HG02938 (cell line): ENCODE measurements around the gene UBALD2.
"Not testable (repeated sequence)": the region's sequence is repeated elsewhere in the genome, so short reads cannot be mapped to it uniquely, and the experiment has no call there.

Experiments used
- ATAC-seq: cut with Tn5 transposase; IDR thresholded peaks from one replicate; pipeline ENCODE4 v1.9.1; 2021; ENCODE audit warnings: mild to moderate bottlenecking, moderate library complexity; ENCODE audit not compliant: unreplicated experiment

The UBALD2 gene

DNA sequence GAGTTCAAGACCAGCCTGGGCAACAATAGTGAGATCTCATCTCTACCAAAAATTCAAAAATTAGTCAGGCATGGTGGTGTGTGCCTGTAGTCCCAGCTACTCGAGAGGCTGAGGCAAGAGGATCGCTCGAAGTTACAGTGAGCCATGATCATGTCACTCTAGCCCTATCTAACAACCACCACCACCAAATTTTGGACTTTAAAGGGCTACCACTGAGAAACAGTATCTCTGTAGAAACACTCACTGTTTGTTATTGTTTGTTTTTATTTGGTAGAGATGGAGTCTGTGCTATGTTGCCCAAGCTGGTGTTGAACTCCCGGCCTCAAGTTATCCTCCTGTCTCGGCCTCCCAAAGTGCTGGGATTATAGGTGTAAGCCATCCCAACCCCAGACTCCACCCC lies 1.3 kb upstream of the UBALD2 start:
- ATAC-seq = no peak

DNA sequence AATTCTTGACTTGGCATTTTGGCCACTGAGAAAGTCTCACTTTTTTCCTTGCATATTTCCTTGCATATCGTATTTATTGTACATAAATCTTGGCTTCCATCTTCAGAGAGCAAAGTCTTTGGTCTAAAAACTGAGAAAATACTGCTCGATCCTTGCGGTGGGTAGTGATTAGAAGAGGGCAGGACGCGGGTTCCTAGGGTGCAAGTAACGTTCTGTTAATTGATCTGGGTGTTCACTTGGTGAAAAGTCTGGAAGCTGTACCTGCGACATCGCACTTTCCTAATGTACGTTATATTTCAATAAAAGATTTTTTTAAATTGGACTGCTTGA lies 758 bp upstream of the UBALD2 start:
- no peak for ATAC-seq

DNA sequence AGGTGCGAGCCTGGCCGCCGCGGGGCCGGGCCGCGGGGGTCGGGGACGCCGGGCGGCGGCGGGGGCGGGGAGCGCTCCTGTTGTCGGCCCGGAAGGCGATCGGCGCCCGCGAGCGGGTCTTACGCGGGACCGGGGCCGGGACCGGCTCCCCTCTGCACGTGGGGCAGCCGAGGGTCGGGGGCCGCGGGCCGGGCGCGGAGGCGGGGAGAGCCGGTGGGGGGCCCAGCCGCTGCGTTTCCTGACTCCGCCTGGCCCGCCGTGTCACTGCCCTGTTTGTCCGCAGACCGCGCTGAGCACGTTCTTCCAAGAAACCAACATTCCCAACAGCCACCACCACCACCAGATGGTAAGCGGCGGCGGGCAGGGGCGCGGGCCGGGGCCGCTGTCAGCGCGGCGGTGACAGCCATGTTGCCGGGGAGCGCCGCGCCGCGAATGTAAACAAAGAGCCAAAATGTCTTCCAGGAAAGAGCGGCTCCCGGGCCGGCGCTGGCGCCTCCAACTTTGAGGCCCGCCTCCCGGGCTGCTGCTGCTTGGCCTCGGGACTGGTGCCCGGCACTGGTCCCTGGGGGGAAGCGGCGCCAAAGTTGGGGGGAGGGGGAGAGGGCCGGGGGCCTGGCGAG lies 586 bp downstream of the UBALD2 start:
- ATAC-seq = no peak

DNA sequence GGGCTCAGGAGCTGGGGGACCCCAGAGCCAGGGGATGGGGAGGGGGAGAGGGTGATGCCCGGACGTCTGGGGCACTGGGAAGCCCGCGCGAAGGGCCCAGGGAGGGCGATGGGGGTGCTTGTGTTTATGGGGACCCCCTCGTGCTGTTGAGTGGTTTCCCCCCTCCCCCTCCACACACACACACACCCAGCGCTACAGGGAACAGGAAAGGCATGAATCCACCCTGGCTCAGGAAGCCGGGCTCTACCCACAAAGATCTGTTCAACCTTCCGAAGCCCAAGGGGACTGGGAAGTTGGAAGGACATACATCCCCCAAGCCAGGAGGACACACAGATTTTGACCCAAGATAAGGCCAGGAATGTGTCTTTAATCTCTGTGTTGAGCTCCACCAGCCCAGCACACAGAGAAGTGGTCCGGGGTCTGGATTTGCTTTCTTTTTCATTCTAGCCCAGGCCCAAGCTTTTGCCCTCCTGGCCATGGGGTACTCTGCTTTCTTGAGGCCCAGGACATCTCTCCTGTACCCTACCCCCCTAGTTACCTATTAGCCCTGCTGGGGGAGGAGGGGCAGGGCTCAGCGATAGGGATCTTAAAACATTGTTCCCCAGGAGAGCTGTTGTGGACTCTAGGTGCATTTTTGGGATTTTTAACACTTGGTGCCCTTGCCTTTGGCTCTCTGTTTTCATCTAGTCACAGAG lies 1.2 kb downstream of the UBALD2 start:
- ATAC-seq = no peak

DNA sequence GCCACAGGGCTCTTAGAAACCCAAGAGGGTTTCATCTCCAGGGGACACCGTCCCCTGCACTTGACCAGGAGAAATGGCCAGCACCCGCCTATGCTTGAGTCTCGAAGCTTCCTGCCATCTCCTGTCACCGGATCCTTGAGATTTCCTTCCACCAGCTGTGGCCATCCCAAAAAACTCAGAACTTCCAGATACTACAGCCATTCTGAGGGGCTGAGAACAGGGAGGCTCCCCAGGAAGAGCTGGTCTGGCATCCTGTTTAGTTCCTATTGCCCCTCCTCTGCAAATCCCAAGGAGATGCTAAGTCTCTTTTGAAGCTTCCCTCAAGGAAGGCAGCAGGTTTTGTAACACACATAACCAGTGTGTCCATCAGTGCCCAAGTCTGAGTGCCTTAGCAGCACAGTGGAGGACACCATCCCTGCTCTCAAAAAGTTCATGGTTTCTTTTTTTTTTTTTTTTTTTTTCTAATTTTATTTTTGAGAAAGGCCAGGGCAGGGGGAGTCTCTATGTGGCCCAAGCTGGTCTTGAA lies 2.0 kb downstream of the UBALD2 start:
- no peak for ATAC-seq

DNA sequence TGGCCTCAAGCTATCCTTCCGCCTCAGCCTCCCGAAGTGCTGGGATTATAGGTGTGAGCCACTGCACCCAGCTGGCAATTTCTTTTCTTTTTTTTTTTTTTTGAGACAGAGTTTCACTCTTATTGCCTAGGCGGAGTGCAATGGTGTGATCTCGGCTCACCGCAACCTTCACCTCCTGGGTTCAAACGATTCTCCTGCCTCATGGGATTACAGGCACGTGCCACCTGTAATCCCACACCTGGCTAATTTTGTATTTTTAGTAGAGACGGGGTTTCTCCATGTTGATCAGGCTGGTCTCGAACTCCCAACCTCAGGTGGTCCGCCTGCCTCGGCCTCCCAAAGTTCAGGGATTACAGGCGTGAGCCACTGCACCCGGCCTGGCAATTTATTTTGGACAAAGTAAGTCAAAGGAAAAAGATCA lies 2.4 kb downstream of the UBALD2 start:
- ATAC-seq = not testable (repeated sequence)

DNA sequence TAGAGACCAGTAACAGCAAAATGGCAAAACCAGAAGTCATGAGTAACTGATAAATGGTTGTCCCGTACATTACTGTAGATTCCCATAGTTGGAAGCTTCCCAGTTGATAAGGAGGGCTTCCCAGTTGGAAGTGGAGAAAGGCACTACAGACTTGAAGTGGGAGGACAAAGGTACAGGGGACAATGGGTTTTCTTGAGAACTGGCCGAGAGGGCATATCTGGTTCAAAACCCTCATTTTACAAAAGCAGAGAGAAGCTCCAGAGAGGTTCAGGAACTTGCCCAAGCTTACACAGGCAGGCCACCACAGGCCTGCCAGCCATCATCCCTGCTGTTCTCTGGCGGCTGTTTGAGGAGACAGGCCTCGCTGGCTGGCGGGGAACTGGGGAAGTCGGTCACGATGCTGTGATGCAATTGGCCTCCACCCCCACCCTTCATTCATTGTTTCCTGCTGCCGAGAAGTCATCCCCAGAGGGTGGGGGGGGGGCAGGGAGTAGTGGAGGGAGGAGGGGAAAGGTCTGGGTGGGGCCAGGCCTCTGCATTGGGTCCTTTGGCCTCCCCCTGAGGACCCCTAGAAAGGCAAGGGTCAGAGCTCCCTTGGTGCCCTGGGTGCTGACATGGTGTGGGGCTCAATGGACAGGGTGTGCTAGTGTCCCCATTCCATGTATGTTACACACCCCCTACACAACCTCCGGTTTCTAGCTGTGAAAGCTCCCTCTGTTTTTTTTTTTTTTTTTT lies 3.0 kb downstream of the UBALD2 start:
- ATAC-seq = no peak

DNA sequence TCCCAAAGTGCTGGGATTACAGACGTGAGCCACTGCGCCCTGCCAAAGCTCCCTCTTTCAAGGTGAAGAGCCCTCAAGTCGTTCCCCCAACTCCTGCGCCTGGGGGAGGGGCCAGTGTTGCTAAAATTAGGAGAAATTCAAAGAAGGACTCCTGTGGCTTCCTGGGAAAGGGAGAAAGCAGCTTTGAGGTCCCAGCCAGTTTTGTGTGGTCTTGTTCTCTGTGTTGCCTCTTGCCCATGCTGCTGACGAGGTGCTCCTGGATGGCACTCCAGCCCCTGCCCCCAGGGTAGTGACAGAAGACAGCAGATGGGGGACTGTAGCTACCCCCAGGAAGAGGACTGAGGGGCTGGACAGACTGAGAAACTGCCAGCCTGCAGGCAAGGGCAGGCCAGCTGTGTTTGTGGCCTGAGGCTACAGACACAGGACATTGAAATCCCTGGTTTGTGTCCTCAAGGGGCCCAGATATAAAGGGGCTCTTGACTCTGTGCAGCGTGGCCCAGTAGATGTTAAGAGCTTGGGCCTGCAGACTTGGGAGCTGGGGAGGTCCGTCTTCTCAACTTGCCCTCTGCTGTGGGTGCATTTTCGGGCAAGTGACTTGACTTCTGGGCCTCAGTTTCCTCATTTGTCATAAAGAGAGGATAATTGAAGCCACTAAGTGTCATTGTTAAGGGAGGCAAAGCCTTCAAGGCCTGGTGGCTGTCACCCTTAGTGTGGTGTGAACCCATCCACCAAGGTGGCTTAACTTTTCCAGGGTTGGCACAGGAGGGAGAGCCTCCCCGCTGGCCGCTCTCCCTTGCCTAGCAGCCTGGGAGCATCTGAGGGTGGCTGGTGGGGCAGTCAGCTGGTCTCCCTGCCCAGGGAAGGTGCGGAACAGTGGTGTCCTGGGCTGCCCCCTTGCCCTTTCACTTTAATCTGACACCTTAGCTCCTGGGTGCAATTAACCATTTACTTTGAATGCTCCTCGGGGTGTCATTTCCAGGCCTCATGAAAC lies 4.1 kb downstream of the UBALD2 start:
- no peak for ATAC-seq

DNA sequence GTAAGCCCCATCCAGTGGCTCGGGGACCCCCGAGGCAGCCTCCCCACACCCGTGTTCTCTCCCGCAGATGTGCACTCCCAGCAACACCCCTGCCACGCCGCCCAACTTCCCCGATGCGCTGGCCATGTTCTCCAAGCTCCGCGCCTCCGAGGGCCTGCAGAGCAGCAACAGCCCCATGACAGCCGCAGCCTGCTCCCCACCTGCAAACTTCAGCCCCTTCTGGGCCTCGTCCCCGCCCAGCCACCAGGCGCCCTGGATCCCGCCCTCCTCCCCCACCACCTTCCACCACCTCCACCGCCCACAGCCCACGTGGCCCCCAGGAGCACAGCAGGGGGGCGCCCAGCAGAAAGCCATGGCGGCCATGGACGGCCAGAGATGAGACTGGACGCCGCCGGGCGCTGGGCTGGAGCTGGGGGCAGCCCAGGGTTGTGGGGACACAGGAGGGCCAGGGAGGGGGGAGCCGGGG lies 5.0 kb downstream of the UBALD2 start:
- ATAC-seq = no peak

DNA sequence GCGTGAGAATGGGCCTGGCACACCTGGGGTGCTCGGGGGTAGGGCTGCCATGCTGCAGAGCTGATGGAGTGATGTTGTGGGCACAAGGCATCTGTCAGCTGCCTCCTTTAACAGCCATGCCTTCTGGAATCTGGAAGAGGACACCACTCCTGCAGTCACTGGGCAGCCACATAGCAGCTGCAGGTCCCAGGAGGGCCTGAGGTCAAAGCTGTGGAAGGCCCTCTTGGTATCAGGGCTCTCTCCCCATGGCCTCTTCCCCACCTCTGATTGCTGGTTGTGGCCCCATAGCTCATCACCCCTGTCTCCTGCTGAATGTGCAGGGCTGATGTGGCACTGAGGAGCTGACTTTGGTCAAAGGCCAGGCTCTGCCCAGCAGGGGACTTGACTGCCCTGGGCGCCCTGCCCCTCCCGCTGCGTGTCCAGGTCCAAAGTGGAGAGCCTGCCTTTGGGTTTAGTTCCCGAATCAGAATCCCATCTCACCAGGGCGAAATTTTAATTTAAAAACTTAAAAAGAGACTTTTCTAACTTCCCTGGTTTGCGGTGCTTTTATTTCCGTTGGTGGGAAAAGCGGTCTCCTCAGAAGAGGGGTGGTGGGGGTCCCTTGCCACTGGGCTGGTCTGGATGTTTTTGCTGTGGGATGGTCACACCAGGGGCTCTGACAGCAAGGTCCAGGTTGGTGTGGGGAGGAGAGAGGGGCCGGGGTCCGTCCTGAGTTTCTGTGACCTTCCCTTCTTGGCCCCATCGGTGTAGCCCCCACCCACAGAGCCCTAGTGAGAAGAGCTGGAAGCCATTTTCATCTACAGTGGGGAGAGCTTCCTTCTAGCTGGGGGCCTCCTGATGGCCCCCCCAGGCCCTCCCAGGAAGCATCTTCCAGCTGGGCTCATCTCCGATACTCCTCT lies 5.9 kb downstream of the UBALD2 start:
- no peak for ATAC-seq

DNA sequence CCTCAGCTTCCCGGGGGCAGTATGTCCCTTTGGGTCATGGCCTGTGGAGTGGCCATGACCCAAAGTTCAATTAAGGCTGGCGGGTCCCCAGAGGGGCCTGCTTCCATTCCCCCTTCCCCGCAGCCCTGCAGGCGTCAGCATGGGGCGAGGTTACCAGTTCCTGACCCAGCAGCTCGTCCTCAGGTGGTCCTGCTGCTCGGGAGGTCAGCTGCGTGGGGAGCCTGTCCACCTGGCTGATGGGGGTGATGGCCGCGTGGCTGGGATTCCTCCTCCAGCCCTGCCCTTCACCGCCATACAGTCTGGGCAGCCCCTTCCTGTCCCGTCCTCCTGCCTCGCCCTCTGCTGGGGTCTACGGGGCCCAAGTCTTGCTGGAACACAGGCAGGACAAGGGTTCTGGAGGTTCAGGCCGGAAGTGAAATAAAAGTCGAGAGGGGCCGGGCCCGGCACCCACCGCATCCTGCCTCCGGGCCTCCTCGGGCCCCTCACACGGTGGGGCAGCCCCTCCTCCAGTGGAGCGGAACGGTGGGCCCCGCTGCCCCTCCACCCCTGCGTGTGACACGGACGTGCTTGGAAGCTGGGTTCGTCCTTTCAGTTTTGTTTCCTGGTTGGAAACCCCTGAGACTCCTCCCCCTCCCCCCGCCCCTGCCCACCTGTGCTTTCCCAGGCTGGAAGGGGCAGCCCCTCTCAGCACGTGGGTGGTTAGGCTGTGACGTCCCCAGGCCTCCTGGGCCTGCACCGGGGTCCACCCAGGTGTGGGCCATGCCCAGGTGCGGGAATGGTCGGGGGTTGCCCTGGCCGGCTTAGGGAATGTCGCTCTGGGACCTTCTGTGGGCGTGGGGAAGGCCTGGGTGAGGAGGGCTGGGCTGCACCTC lies 6.8 kb downstream of the UBALD2 start:
- peak; percentile 45 for ATAC-seq

DNA sequence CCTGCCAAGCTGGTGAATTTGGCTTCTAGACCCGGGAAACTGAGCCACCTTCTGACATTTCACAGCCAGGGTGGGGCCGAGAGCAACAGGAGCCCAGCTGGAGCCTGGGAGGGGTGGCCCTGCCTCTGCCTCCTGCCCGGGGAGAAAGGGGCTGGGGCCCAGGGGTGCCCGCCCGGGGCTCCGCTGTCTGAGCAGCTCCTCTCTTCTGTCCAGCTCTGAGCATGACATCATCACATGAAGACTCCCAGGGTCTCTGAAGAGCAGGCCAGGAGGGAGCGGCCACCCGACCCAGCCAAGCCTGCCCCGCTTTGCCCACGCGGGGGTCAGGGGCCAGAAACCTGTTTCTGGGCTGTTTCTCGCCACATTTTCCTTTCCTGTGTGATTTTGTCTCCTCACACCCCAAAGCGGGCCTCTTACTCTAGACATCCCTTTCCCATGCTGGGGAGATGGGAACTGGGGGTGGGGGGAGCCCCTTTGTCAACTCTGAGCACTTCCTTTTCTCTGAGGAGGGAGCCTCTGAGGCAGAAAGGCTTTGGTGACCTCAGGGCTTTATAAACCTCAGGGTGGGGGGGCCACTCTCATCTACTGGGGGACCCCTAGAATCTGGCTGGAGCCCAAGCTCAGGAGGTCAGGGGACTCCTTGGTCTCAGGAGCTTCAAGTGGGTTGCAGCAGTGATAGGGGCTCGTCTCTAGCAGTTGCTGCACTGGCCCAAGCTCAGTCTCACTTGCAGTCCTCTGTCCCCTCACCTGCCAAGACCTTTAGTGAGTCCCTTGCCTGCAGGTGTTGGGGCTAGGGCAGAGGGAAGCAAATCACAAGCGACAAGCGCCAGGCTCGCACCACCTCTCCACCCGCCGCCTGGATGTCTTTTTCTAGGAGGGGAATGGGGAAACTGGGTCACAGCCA lies 7.6 kb downstream of the UBALD2 start:
- ATAC-seq = peak; percentile 7

DNA sequence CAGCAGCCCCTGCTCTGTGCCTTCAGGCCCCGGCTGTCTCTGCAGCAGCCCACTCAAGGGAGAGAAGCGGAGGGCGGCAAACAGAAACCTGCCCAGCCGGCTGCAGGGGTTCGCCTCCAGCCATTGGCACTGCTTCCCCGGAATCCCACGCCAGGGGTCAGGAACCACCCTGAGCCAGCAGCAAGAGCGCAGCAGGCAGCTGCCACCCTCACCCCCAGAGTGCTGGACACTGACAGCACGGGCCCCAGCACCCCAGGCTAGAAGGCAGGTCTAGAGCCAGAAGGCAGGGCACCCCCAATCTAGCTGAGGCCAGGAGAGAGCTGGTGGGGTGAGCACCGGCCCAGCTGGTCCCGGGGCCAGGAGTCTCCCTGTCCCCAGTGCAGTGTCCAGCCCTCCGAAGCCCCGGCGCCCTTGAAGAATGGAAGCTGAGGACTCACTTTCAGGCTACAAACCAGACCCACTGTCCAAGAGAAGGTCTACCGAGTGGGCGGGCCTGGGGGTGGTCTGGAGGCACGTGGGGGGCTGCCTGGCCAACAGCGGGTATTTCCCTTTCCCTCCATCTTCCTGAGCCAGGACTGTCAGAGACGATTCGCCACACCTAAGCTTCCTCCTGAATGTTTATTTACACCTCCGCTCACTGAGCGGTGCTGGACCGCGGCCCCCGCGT lies 8.4 kb downstream of the UBALD2 start:
- no peak for ATAC-seq

DNA sequence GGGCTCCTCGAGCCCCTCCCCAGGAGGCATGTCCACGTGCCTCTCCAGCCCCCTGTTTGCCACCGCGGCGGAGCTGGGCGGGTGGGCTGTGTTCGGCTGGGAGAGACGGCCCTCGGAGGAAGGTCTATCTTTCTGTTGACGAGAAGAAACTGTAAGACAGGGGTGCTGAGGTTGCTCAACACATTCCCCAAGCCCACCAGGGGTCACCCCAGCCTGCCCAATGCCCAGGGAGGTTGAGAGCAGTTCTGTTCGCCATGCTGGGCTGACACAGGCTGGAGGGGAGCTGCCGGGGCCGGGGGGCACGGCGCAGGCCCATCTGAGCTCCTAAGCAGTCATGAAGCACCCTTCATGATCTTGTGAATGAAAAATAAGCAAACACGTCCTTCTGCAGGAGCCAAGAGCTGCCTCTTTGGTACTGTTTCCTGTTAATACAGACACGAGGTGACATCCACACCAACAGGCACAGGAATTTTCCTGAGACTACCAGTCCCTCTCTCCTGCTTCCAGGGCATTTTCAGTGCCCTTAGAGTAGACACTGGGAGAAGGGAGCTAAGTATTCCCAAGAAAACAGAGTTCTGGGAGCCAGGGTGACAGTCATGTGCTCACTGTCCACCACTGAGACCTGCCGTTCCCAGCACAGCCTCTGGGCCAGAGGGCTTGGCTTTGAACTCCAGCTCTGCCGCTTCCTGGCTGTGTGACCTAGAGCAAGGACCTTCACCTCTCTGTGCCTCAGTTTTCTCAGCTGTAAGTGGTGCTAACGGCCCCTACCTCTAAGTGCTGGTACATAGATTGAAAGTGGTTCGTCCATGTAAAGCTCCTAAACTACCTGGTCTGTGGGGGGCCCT lies 9.2 kb downstream of the UBALD2 start:
- no peak for ATAC-seq

DNA sequence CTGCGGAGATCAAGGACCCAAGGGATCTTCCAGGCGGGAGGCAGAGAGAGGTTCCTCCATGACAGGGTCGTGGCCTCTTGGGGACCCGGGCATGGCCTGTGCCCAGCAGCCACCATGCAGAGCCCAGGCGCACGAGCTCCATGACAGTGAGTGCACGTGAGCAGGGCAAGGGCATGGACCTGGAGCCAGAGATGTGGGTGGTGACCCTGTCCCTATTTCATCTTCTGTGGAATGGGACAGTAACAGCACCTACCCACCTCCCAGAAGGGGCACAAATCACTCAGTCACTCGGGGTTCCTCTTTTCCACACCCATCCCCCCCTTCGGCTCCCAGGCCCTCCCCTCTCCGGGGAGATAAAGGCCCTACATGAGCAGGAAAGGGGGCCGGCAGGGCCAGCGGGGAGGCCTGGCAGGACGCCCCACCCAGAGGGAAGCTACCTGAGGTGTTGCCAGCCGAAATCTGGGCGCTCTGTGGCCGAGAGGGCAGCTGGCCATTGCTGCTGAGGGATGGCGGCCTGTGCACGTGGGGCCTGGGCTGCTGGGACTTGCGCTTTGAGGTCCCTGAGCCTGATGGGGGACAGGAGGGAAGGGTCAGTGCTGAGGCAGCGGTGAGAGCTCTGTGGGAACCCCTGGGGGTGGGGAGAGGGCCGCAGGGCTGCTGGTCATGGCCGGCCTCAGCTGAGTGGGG lies 10.4 kb downstream of the UBALD2 start:
- ATAC-seq = no peak

DNA sequence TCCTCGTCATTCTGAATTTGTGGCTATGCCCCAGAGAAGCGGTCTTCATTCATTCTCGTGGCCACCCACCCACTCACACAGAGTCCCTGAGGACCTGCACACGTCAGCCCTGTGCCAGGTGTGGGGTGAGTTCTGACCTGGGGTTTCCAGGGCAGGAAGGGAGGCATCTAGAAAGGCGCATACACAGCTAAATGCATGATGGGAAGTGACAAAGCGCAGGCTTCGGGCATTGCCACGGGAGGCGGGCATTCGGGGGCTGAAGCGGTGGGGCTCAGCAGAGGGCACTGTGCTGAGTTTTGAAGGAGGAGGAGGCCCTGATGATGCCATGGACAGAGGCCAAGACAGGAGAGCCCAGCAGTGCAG lies 10.9 kb downstream of the UBALD2 start:
- no peak for ATAC-seq
